Suppressor macrophage treated with lipopolysaccharide for 1 hour (primary cell): ENCODE data around the gene CHRND.

Experiments used
- DNase-seq, 3 donors: peaks; one replicate each; pipeline ENCODE4 v3.0.0-alpha.2; 2020 to 2022

Gene CHRND

DNA sequence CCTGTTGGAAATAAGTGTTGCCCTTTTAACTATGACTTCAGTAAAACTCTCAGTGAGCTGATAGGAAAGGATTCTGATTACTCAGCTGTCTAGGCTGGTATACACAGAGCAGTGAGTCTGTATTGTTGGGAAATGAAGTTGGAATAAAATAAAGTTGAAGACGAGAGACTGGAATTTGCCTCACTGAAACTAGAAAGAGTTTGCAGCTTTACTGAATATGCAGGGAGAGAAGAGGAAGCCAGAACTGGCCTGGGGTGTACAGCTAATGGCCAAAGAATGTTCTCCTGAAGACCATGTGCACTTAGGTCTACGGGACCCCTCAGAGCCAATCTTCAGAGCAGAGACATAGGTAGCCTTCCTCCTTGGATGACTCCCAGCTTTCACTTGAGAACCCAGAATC, 51.0 kb downstream of the CHRND start:
- no peak for DNase-seq

DNA sequence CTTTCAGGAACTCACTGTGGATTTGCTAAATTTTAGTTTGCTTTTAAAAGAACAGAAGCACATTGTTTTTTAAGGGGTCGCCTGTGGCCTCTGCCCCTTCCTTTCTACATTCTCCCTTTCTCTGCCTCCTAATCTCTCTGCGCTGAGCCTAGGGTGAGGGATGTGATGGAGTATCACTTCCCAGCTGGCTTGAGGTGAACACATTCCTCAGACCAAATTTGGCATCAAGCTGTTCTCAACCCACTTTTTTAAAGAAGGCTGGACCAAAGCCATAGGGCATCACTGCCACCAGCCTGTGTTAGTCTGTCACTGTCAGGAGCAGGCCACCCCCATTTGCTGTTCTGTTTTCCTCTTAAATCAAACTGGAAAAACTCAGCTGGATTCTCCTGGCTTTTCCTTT, 51.9 kb downstream of the CHRND start:
- no peak for DNase-seq

DNA sequence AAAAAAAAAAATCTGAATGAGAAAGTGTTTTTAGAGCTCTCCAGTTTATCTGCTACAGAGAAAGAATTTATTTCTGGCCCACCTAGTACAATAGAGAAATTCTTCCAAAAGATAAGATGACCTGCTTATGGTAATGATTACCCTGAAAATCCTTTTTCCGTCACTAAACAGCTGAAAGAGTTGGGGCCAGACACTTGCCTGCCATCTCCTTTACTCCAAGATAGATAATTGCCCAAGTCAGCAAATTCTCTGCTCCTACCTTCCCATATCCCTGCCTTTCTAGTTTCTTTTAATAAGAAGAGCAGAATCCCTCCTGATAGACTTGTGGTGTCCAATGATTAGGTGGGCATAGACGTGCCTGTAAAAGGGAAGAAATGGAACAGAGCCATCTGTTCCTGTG, 52.7 kb downstream of the CHRND start:
- no peak for DNase-seq

DNA sequence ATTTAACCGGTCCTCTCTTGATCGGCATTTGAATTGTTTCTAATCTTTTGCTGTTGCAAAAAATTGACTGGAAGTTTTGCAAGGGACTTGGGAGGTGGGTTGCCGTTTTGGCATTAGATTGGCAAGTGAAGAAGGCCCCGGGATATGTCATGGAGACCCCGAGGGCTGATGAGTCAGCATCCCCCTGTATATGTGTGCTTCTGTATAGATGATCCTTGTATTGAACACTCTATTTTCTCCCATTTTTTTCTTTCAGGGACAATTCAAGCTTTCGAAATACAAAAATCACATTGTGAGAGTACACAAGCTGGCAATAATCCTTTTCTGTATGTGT, 54.7 kb downstream of the CHRND start:
- DNase-seq, result no peak

DNA sequence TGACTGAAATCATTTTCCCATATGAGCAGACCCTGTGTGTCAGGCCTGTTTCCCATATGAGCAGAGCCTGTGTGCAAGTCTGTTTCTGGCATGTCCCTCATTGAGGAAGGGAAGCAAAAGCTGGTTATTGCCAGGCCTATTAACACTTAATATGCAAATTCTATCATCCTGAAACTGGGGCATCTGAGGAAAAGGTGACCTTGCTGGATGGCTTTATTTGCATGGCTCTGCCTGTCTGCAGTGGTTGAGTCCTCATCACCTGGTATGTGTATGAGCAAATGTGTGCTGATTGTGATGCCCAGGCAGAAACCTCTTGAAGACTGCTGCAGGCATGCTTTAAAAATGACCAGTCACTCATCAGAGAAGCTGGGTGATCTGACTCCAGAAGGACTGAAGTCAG, 55.8 kb downstream of the CHRND start:
- no peak for DNase-seq

DNA sequence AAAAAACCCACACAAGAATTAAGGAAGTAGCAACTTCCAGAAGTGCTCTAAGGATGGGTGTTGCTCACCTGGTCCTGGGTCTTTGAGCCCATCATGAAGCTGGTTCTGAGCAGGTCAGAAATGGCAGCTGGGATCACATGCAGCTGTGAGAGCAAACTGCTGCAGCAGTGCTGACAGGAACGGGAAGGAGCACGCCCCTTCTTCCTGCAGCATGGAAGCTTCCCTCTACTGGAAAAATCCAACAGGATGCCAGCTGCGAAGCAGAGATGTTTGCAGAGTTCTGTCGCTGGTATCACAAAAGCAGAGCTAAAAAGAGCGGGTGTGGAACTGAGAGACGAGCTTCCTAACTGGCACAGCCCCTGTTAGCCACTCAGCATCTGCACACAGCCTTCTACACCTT, 58.3 kb downstream of the CHRND start:
- no peak for DNase-seq
